AG04450 (cell line): ENCODE measurements around the gene ADI1. TPM values are rescaled to one million over a fixed set of nuclear protein-coding genes. Genes with fewer than 3 reads are reported as not detected.
A peak's percentile ranks its signal among the peaks of the same experiment; 100 is the strongest.

Experiments used
- CTCF ChIA-PET: fragments of 300-600, 350-600 bp; formaldehyde crosslinking; extraction: SDS; loops from one replicate; lab custom pipeline; 2022; ENCODE audit warnings: antibody characterized with exemption, inconsistent platforms; lab: Charles Lee
- POLR2A ChIA-PET: fragments of 350-600 bp; formaldehyde crosslinking; extraction: SDS; loops from one replicate; lab custom pipeline; 2021; ENCODE audit warnings: antibody characterized with exemption, inconsistent platforms; lab: Yijun Ruan, JAX
- DNase-seq: peaks from one replicate; pipeline ENCODE4 v3.0.0-alpha.2; 2011; ENCODE audit warnings: low read depth, low spot score
- H3K27ac ChIP-seq: one replicate; pipeline ENCODE4 v1.5.1; 2012; ENCODE audit warnings: low read depth, low read length, control low read depth
- H3K27me3 ChIP-seq: one replicate; pipeline ENCODE4 v1.6.0; 2012; ENCODE audit warnings: low read length; ENCODE audit not compliant: control insufficient read depth, insufficient read depth
- H3K4me3 ChIP-seq: 2 replicates; pipeline ENCODE4 v1.5.1; 2011; ENCODE audit warnings: mild to moderate bottlenecking, low read depth, low read length, control low read depth
- H3K9me3 ChIP-seq: 2 replicates; pipeline ENCODE4 v1.5.1; 2012; ENCODE audit warnings: low read length; ENCODE audit not compliant: control insufficient read depth, insufficient read depth
- CTCF ChIP-seq: IDR thresholded peaks from 2 replicates; pipeline ENCODE4 v1.5.1; 2011; ENCODE audit warnings: low read depth, low read length, control low read depth, inconsistent platforms
- polyA plus RNA-seq: library from polyadenylated mRNA; depleted of rRNA; stranded (reverse); fragments of >200 nt; gene quantifications from 2 replicates; pipeline ENCODE4 v1.2.3, GENCODE V29; 2011

Gene ADI1
- polyA plus RNA-seq, 1 experiment = 71.4 TPM

GRCh38 chr2:3483986-3484960, 35.1 kb downstream of the ADI1 start:
- Histone ChIP-seq H3K27ac (no peak overlapping the region), H3K9me3 (peaks cover 24% of the 10 kb centered on the region; the same call in 1 of the 2 replicates), H3K27me3 (no peaks in the 10 kb centered on the region), H3K4me3 (no peak overlapping the region)
- DNase-seq = no peak
- ChIA-PET CTCF (no interaction called here), POLR2A (no interaction called here)
- no peak for TF ChIP-seq CTCF

- Histone ChIP-seq H3K4me3 (no peak overlapping the region), H3K9me3 (peaks cover 24% of the 10 kb centered on the region; the same call in 1 of the 2 replicates), H3K27ac (no peak overlapping the region), H3K27me3 (no peaks in the 10 kb centered on the region)
- no peak for TF ChIP-seq CTCF
- ChIA-PET CTCF (no interaction called here), POLR2A (interaction anchor here (1.5 kb wide), 1 partner anchor 10 kb away, joined by 4 read pairs; no protein-coding TSS in a partner anchor)
- peak; percentile 89 for DNase-seq
Observed at GRCh38 chr2:3483227-3483985, 35.9 kb downstream of the ADI1 start.

GRCh38 chr2:3482363-3482821, 36.9 kb downstream of the ADI1 start:
- TF ChIP-seq CTCF = no peak
- POLR2A ChIA-PET = interaction anchor here (1.5 kb wide), 1 partner anchor 11 kb away, joined by 4 read pairs; no protein-coding TSS in a partner anchor
- CTCF ChIA-PET = no interaction called here

GRCh38 chr2:3481736-3482362, 37.5 kb downstream of the ADI1 start:
- no peak for DNase-seq
- H3K4me3 ChIP-seq = no peak overlapping the region
- no peak overlapping the region for H3K27ac ChIP-seq
- no peaks in the 10 kb centered on the region for H3K27me3 ChIP-seq
- no peak for TF ChIP-seq CTCF
- ChIA-PET POLR2A (interaction anchor here (1.5 kb wide), 1 partner anchor 12 kb away, joined by 4 read pairs; no protein-coding TSS in a partner anchor), CTCF (interaction anchor here (1.0 to 1.1 kb wide), 2 partner anchors 10 to 20 kb away, joined by 3 read pairs; no protein-coding TSS in a partner anchor)
- H3K9me3 ChIP-seq = peaks cover 19% of the 10 kb centered on the region; the same call in 1 of the 2 replicates

More at GRCh38 chr2:3482363-3482821, 36.9 kb downstream of the ADI1 start:
- Histone ChIP-seq H3K27ac (no peak overlapping the region), H3K4me3 (no peak overlapping the region), H3K9me3 (peaks cover 24% of the 10 kb centered on the region; the same call in 1 of the 2 replicates), H3K27me3 (no peaks in the 10 kb centered on the region)
- DNase-seq = no peak
